ENCODE measurements around the gene FAT2.

Gene FAT2, protein sequence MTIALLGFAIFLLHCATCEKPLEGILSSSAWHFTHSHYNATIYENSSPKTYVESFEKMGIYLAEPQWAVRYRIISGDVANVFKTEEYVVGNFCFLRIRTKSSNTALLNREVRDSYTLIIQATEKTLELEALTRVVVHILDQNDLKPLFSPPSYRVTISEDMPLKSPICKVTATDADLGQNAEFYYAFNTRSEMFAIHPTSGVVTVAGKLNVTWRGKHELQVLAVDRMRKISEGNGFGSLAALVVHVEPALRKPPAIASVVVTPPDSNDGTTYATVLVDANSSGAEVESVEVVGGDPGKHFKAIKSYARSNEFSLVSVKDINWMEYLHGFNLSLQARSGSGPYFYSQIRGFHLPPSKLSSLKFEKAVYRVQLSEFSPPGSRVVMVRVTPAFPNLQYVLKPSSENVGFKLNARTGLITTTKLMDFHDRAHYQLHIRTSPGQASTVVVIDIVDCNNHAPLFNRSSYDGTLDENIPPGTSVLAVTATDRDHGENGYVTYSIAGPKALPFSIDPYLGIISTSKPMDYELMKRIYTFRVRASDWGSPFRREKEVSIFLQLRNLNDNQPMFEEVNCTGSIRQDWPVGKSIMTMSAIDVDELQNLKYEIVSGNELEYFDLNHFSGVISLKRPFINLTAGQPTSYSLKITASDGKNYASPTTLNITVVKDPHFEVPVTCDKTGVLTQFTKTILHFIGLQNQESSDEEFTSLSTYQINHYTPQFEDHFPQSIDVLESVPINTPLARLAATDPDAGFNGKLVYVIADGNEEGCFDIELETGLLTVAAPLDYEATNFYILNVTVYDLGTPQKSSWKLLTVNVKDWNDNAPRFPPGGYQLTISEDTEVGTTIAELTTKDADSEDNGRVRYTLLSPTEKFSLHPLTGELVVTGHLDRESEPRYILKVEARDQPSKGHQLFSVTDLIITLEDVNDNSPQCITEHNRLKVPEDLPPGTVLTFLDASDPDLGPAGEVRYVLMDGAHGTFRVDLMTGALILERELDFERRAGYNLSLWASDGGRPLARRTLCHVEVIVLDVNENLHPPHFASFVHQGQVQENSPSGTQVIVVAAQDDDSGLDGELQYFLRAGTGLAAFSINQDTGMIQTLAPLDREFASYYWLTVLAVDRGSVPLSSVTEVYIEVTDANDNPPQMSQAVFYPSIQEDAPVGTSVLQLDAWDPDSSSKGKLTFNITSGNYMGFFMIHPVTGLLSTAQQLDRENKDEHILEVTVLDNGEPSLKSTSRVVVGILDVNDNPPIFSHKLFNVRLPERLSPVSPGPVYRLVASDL (N-terminal part only)

DNA sequence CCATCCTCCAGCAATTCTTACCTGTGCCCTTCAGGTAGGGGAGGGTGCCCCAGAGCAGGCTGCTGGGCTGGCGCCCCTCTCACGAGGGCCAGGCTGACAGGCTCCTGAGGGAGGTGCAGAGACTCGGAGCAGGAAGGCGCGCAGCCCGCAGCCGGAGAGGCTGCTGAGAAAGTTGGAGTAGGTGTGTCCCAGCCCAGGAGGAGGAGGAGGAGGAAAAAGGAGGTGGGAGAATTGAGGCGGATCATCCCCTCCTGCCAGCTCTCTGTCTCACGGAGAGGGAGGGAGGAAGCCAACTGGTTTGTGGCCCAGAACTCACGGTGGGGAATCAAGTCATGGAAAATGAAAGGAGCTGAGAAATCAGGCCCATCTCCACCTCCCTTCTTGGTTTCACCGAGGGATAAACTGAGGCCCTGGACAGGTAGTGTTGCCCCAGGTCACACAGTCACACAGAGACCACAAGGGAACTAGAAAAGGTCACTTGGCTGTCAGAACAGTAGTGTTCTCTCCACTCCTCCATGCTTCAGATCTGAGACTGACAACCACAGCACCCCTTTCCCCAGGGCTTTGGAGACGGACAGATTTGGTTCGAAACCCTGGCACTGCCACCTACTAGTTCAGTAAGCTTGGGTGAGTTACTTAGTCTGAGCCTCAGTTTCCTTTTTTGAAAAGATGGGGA, at the start of gene FAT2:
TSS of gene FAT2 (minus strand) at position 188 of the 676 bp plus-strand sequence. CDS start 22,400 bp downstream, outside the sequence.
- in situ Hi-C loops (cut with MboI; ENCODE audit: low pct_unique_long_range_greater_than_20kb, low sequenced_read_pairs): no loop called here
- no peak for DNase-seq

DNA sequence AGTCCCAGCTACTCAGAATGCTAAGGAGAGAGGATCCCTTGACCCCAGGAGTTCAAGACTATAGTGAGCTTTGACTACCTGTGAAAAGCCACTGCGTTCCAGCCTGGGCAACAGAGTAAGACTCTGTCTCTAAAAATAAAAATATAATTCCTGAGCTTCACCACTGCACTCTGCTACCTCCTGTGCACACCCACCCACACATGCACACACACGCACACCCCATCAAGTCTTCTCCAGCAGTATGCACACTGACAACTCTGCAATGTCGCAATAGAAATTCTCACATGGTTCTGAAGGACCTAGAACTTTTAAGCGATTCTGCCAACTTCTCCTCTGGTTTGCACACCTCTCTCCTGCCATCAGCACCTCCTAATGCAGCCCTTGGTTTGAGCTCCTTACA, 47.5 kb upstream of the FAT2 start:
- DNase-seq: no peak
- in situ Hi-C loops (cut with MboI; ENCODE audit: low pct_unique_long_range_greater_than_20kb, low sequenced_read_pairs): no loop called here

DNA sequence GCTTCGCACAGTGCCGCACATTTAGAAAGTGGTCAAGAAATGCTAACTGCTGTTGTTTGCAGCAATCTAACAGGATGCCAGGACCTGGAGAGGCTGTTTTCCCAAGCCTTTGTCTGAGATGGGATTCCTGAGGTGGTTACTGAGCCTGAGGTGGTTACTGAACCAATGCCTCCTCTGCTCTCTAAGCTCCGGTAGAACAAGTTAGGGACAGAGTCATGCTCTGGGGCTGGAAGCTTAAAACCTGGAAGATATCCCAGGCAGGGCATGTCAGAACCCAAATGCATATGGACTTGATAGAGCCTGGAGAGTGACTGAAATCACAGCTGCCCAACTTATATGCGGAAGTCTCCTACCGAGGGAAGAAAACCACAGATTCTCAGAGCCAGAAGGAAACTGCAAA, 46.5 kb upstream of the FAT2 start:
- no peak for DNase-seq
- in situ Hi-C loops (cut with MboI; ENCODE audit: low pct_unique_long_range_greater_than_20kb, low sequenced_read_pairs): no loop called here

DNA sequence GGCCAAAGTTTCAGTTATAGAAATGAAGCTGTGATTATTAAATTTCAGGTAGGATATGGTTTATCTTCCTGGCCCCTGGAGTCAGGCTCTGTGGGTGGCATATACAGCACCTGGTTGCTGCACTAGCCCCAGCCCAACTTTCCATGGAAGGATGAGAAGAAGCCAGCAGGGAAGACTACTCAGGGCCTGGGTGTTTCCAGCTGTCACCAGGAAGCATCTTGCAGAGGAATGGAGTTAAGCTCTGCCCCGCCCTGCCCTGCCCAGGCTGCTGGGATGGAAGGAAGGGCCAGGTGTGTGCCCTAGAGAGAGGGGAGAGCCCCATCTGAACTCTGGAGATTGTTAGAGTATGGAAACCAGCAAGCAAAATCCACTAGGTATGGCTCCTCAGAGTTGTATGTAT, 42.8 kb upstream of the FAT2 start:
- in situ Hi-C loops (cut with MboI; ENCODE audit: low pct_unique_long_range_greater_than_20kb, low sequenced_read_pairs): no loop called here
- DNase-seq: no peak

DNA sequence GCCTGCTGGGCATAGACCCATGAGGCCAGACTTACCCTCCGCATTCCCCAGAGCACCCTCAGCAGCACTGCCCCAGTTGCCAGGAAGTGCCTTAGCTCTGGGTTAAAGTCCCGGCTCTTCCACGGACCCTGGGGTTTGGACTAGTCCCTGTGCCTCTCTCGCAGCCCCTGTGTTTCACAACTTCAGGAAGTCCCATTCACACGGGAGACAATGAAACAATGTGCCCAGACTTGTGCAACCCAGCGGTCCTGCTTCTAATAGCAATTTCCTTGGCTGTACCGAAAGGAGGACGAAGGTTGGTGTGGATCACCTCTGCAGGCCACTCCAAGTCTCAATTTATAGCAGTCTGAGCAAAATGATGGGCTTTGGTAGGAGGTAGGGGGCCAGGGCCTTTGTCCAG, 41.8 kb upstream of the FAT2 start:
- DNase-seq: no peak
- in situ Hi-C loops (cut with MboI; ENCODE audit: low pct_unique_long_range_greater_than_20kb, low sequenced_read_pairs): no loop called here

DNA sequence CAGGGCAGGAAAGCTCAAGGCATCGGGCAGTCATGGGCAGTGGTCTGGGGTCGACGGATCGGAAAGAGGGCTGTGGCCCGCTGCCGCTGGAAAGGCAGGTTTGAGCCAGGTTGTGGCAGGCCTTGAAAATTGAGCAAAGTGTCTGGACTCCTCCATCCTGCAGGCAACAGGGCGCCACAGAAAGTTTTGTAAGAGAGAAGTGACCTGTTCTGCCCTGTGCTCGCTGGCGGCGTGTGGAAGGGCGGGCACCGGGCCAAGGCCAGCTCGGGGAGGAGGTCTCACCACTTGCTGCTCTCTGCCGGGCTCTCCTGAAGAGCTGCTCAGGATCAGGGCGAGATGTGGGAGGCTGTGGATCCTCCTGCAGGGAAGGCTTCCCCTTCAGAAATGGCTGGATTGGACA, 41.4 kb upstream of the FAT2 start:
- in situ Hi-C loops (cut with MboI; ENCODE audit: low pct_unique_long_range_greater_than_20kb, low sequenced_read_pairs): no loop called here

DNA sequence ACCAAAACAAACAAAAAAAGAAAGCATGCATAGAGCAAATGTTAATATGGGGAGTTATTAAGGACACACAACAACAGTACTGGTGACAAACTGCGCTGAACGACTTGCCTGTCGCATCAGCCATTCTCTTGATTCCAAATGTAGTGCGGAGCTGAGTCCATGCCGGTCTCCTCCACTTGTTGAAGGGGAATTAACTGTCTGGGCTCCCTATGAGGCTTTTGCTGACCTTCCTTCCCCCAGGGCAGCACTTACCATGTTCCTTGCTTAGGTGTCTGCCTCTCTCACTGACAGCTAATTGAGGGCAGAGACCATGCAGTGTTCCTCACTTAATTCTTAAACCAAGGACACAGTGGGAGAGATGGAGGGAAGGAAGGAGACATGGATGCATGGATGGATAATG, 40.8 kb upstream of the FAT2 start:
- in situ Hi-C loops (cut with MboI; ENCODE audit: low pct_unique_long_range_greater_than_20kb, low sequenced_read_pairs): no loop called here
- DNase-seq: no peak

More for the DNA sequence above, 41.4 kb upstream of the FAT2 start:
- no peak for DNase-seq

DNA sequence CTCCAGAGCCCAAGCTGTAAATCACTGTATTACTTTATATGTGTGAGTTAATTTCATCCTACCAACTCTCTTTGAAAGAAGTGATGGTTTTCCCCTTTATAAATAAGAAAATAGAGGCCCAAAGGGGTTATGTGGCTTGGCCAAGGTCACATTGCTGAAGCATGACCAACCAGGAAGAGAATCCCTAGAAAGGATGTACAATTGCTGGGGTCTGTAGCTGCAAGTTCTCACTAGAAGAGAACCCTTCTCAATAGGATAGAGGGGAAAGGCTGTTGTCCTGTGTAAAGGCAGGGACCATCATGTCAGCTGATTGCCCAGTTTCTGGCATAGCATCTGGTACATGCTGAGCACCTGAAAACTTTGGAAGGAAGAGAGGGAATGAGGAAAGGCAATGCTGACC, 39.0 kb upstream of the FAT2 start:
- in situ Hi-C loops (cut with MboI; ENCODE audit: low pct_unique_long_range_greater_than_20kb, low sequenced_read_pairs): no loop called here
- no peak for DNase-seq

DNA sequence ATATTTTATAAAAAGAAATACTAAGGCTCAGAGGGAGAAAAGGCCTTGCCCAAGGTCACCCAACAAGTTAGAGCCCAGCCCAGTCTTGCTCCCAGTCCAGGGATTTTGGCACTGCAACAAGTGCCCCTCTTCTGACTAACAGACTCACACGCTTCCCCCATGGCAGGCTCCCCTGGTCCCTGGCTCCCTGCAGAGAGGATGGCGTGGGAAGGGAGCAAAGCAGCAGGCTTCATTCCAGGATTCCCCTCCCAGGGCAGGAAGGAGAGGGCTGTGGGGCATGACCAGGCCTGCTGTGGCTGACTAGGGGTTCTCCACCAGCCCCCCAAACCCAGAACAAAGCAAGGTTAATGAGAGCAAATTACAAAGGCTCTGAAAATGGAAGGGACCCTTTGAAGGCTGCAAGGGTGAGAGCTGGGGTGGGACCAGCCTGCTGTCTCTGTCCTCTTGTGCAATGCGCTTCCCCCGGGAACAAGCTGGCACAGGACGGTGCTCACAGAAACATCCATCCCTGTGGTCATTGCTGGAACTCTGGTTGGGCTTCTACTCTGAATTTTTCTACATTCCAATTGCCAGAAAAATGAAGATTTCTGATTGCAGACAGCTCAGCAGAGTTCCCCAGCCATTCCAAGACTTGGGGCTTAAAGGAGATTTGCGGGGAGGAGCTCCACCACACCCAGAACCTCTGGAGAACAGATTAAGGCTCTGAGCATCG, 37.1 kb upstream of the FAT2 start:
- DNase-seq: no peak

DNA sequence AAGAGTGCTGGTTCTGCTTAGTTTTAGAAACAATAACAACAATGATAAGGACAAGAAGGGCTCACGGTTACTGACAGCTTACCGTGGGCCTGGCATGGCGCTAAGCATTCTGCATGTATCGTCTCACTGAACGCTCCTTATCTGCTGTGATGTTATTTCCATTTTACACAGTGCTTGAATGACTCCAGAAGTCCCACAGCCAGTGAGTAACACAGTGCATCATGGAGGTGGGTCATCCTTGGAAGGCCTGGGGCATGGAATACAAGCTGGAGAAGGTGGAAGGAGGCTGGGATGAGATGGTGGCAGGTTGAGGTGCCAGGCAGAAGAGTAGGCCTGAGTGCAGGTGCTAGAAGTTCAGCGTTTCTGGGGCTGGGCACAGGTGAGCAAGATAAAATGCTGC, 36.5 kb upstream of the FAT2 start:
- in situ Hi-C loops (cut with MboI; ENCODE audit: low pct_unique_long_range_greater_than_20kb, low sequenced_read_pairs): no loop called here

More for the DNA sequence above, 37.1 kb upstream of the FAT2 start:
- in situ Hi-C loops (cut with MboI; ENCODE audit: low pct_unique_long_range_greater_than_20kb, low sequenced_read_pairs): no loop called here

DNA sequence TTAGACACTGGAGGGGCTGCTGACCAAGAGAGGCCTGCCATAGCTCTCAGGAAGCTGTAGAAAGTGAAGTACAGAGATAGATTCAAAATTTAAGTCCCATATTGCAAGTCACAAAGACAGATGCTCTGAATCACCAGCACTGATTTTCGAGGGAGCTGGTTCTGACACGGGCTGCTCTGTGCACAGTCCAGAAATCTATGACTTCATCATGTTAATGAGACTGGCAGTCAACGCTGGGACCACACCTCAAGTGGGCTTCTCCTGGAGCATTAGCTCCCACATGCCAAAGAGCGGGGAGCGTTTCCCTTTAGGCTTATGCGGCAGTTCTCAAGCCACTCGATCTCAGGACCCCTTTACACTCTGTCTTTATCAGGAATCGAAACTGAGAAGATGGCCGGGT, 34.2 kb upstream of the FAT2 start:
- in situ Hi-C loops (cut with MboI; ENCODE audit: low pct_unique_long_range_greater_than_20kb, low sequenced_read_pairs): no loop called here
- no peak for DNase-seq

More for the DNA sequence above, 36.5 kb upstream of the FAT2 start:
- no peak for DNase-seq

DNA sequence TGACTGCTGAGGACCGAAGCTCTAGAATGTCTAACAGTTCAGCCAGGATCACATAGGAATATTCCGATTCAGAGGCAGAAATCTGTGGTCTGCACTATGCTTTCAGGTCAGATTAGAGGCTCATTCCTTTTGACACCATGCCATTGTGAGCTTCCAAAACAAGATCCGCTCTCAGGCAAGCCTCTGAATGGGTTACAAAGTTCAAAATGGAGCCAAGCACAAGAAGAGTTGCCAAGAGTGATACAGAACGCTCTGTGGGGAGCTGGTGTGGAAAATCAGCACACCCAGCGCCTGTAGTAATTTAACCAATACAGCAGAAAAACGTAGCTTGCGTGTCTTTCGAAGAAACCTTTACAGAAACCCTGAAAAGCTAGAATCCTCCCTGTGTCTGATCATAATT, 33.3 kb upstream of the FAT2 start:
- DNase-seq: no peak
- in situ Hi-C loops (cut with MboI; ENCODE audit: low pct_unique_long_range_greater_than_20kb, low sequenced_read_pairs): no loop called here

DNA sequence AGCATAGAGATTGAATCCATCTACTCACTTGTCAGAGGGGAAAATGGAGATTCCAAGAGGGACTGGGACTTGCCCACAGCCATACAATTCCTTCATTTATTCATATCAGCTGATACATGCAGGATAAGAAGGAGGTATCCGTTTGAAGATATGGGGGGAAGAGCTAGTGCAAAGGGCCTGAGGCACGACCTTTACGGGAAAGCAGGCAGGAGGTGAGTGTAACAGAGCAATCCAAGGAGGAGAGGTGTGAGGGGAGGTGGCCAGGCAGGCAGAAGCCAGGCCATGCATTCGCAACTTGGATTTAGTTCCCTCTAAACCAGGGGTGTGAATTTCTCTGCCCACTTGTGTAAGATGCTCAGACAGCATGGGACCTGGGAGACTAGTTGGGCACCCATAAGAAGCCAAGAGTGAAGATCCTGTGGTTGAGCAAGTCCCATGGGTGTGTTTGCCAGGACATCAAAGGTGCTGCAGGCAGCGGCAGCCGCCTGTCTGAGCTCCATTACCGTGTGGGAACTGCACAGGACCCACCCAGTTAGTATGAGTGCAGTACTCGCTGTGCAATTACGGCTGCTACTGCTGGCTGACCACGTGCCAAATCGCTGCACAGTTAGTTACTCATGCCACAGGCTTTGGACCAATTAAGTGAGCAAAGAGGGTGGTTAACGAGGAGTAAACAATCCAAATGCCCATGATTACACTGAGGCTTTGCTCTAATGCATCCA, 31.4 kb upstream of the FAT2 start:
- no peak for DNase-seq
- in situ Hi-C loops (cut with MboI; ENCODE audit: low pct_unique_long_range_greater_than_20kb, low sequenced_read_pairs): no loop called here

DNA sequence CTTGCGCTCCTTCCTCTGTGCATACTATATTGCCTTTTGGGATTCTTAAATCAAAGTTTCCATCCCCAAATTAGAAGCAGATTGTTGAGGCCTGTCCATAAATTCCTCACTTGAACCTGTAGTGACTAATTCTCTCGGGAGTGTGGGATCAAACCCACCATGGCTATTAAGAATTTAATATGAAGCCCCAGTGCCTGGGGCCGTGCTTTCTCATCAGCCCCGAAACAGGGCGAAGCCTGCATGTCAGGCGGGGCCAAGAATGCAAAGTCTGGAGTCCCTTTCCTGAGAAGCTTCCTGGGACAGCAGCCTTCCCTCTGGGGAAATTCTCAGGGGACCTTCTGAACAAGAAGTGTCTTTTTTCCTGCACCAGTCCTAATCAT, 29.3 kb upstream of the FAT2 start:
- no peak for DNase-seq
- in situ Hi-C loops (cut with MboI; ENCODE audit: low pct_unique_long_range_greater_than_20kb, low sequenced_read_pairs): no loop called here

DNA sequence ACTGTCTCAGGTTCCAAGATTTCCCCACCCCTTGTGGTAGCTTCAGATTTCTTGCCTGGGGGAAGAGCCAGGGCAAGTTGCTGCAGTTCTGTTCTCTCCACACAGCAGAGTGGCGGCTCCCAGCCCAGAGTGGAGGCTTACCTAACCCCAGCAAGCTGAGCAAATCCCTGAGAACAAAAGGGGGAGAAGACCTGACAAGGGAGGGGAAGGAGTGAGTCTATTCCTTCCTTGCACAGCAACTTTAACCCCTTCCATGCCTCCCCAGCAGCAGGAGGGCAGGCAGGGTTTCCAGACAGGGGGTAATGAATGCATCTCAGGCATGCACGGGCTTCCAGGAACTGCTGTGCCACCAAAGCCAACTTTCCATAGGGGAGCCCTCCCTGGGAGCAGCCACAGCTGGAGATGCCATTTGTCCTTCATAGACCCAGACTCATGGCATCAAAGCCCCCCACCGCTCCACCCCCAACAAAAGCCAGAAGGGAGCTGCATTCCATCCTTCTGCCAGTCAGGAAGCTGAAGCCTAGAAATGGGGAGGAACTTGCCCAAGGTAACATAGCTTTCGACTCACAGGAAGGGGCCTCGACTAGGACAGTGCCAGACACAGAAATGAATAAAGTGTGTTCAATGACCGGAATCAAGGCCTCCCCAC, 28.8 kb upstream of the FAT2 start:
- in situ Hi-C loops (cut with MboI; ENCODE audit: low pct_unique_long_range_greater_than_20kb, low sequenced_read_pairs): no loop called here

DNA sequence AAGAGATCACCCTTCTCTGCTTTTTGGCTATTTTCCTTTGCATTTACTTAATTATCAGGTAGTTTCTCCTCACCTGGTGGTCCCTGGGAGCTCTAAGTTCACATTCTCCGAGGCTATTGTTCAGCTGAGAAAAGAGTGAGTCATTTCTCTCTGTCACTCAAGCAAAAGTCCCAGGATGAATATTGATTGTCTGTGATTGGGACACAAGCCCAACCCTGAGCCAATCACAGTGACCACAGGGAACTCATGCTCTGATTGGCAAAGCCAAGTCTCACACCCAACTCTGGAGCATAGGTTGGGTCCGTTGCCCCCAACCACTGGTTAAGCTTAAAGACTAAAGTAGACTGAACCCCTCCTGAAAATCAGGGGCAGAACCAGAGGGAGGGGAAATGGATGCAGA, 27.8 kb upstream of the FAT2 start:
- no peak for DNase-seq
- in situ Hi-C loops (cut with MboI; ENCODE audit: low pct_unique_long_range_greater_than_20kb, low sequenced_read_pairs): no loop called here

More for the DNA sequence above, 28.8 kb upstream of the FAT2 start:
- no peak for DNase-seq
